ENCODE results near the gene ABHD12. TPM values are rescaled to one million over a fixed set of nuclear protein-coding genes. Genes with fewer than 3 reads are reported as not detected.

ABHD12 gene
- total RNA-seq, 2 experiments from 2014 or later: 13.4 to 17.0 TPM

DNA sequence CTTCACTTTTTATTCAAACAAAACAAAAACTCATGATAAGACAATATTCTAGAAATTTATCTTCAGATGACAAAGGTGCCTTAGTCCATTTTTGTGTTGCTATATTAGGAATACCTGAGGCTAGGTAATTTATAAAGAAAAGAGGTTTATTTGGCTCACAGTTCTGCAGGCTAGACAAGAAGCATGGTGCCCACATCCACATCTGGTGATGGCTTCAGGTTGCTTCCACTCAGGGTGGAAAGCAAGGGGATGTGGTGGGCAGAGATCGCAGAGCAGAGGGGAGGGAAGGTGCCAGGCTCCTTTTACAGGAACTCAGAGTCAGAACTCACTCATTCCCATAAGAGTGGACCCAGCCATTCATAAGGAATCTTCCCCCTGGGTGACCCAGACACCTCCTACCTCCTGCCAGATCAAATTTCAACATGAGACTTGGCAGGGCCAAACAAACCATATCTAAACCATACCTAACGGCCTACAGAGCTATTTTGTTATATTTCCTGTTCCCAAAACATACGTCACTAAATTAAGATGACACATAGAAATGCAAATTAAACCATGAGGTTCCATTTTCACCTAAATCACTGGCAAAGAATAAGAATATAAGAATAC lies 26.4 kb downstream of the ABHD12 start:
- ChIA-PET CTCF (no interaction called here), POLR2A (no interaction called here)
- H3K4me1 ChIP-seq (ENCODE audit: insufficient read depth, low read length): no peaks in the 10 kb centered on the region
- H3K27me3 Mint-ChIP-seq: no peaks in the 10 kb centered on the region
- H3K27ac Mint-ChIP-seq: no peak overlapping the region
- peaks cover 12% of the 10 kb centered on the region for H3K4me1 Mint-ChIP-seq (ENCODE audit: low read depth)
- no peaks in the 10 kb centered on the region for H3K9me3 Mint-ChIP-seq
- peaks cover 23% of the 10 kb centered on the region for H3K36me3 Mint-ChIP-seq (ENCODE audit: low read depth)
- H3K36me3 ChIP-seq (ENCODE audit: insufficient read depth, low read length): no peaks in the 10 kb centered on the region
- H3K27me3 ChIP-seq (ENCODE audit: control insufficient read depth in 1 of 2, insufficient read depth in 2 of 2, low read length in 2 of 2): no peaks in the 10 kb centered on the region
- intact Hi-C loops (cut with DNase I, micrococcal nuclease): no loop called here
- H3K4me3 ChIP-seq (ENCODE audit: low read length): no peak overlapping the region
- no peak for TF ChIP-seq CTCF (IDR thresholded peaks at IDR 0.05)
- H3K9me3 ChIP-seq (ENCODE audit: control insufficient read depth in 1 of 2, insufficient read depth in 1 of 2, low read length in 2 of 2): no peaks in the 10 kb centered on the region
- H3K27ac ChIP-seq (ENCODE audit: low read depth in 1 of 2, low read length in 2 of 2): no peak overlapping the region
- no peak overlapping the region for H3K4me3 Mint-ChIP-seq
- DNase-seq (no peak), ATAC-seq (ENCODE audit: poor library complexity) (no peak)

DNA sequence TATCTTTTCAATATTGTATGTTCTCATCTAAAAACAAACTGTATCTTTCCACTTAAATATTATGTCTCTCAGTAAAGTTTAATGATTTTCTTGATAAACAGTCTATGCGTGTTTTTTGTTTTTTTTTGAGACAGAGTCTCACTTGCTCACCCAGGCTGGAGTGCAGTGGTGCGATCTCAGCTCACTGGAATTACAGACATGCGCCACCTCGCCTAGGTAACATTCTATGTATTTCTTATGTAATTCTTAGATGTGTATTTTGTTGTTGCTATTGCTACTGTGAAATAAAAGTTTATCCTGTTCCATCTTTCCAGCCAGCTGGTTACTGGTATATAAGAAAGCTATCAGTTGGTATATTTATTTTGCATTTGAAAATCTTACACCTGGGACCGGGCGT lies 29.4 kb downstream of the ABHD12 start:
- no peaks in the 10 kb centered on the region for H3K27me3 Mint-ChIP-seq
- peaks cover 28% of the 10 kb centered on the region for H3K4me1 Mint-ChIP-seq (ENCODE audit: low read depth)
- Histone ChIP-seq H3K27ac (ENCODE audit: low read depth in 1 of 2, low read length in 2 of 2) (no peak overlapping the region), H3K27me3 (ENCODE audit: control insufficient read depth in 1 of 2, insufficient read depth in 2 of 2, low read length in 2 of 2) (no peaks in the 10 kb centered on the region), H3K4me3 (ENCODE audit: low read length) (no peak overlapping the region), H3K9me3 (ENCODE audit: control insufficient read depth in 1 of 2, insufficient read depth in 1 of 2, low read length in 2 of 2) (peaks cover 0 to 5% of the 10 kb centered on the region in 2 experiments), H3K36me3 (ENCODE audit: insufficient read depth, low read length) (no peaks in the 10 kb centered on the region), H3K4me1 (ENCODE audit: insufficient read depth, low read length) (peaks cover 4% of the 10 kb centered on the region)
- no peak for ATAC-seq (ENCODE audit: poor library complexity)
- peaks cover 9% of the 10 kb centered on the region for H3K36me3 Mint-ChIP-seq (ENCODE audit: low read depth)
- DNase-seq: no peak
- no peak overlapping the region for H3K4me3 Mint-ChIP-seq
- no peak for TF ChIP-seq CTCF (IDR thresholded peaks at IDR 0.05)
- H3K9me3 Mint-ChIP-seq: no peaks in the 10 kb centered on the region
- POLR2A ChIA-PET: no interaction called here
- H3K27ac Mint-ChIP-seq: no peak overlapping the region
- CTCF ChIA-PET: no interaction called here
- intact Hi-C loops (cut with DNase I, micrococcal nuclease): no loop called here

DNA sequence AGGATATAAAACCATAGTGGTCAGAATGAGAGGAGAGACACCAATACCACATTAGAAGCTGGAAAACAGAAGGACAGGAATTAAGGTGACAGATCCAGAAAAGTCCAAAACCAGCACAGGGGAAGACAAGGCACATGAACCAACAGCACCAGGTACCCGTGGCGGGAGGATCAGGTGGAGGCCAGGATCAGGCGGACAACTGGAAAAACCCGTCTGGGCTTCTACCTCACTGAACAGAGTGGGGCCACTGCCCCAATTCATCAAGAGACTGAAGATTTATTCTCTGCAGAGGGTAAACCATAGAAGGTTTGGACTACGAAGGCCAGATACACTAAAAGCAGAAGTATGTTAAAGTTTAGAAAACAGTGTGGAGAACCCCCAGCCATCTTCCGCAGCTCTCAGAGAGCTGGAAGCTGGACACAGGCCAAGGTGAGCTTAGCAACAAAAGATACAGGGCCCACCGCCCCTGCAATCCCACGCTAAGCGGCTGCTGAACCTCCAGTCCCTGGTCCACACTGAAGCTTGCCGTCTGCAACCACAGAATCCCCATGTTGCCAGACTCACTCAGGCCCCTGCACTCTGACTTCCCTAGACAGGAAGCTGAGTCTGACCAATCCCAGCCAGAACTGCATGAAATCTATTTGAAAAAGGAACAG lies 29.9 kb downstream of the ABHD12 start:
- no peaks in the 10 kb centered on the region for H3K27me3 ChIP-seq (ENCODE audit: control insufficient read depth in 1 of 2, insufficient read depth in 2 of 2, low read length in 2 of 2)
- Mint-ChIP-seq H3K36me3 (ENCODE audit: low read depth) (peaks cover 9% of the 10 kb centered on the region), H3K4me3 (no peak overlapping the region), H3K9me3 (no peaks in the 10 kb centered on the region), H3K4me1 (ENCODE audit: low read depth) (peaks cover 33% of the 10 kb centered on the region), H3K27ac (no peak overlapping the region), H3K27me3 (no peaks in the 10 kb centered on the region)
- ChIA-PET POLR2A (interaction anchor here (0.6 kb wide), 1 partner anchor 31 kb away, joined by 3 read pairs; no protein-coding TSS in a partner anchor), CTCF (no interaction called here)
- no peak for TF ChIP-seq CTCF (IDR thresholded peaks at IDR 0.05)
- intact Hi-C loops (cut with DNase I, micrococcal nuclease): no loop called here
- no peak overlapping the region for H3K27ac ChIP-seq (ENCODE audit: low read depth in 1 of 2, low read length in 2 of 2)
- DNase-seq (peak in 2 of 14 experiments; percentile 17), ATAC-seq (ENCODE audit: poor library complexity) (no peak)
- no peak overlapping the region for H3K4me3 ChIP-seq (ENCODE audit: low read length)
- H3K36me3 ChIP-seq (ENCODE audit: insufficient read depth, low read length): no peaks in the 10 kb centered on the region
- peaks cover 7% of the 10 kb centered on the region for H3K4me1 ChIP-seq (ENCODE audit: insufficient read depth, low read length)
- peaks cover 0 to 8% of the 10 kb centered on the region in 2 experiments for H3K9me3 ChIP-seq (ENCODE audit: control insufficient read depth in 1 of 2, insufficient read depth in 1 of 2, low read length in 2 of 2)
